ENCODE data around the gene DIP2C.

DNA sequence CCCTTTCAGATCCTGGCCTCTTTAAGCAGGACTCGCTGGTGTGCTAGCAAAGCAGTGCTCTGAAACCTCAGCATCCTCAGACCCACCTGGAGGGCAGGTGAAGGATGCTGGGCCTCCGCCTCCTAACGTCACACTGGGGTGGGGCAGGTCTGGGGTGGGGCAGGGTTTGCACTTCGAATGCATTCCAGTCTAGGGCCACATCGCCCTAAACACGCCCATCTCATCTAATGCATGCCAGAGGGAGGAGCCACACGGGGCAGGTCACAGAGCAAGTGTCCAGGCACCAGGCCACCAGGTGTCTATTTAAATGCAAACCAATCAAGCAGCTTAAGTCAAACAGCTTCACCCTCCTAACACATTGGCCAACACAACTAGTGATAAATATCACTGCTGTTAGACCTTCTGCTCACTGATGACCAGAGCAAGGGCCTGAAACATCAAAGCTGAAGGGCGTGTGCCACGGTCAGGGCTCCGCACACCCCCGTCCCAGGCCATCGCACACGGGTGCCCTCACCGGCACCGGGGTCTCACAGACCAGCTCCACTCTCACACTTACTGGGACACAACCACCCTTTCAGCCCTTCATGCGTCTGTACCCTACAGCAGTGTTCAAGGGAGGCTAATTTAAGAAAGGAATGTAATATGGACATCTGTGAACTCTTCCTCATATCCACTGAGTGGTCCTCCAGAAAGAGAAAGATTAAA lies 47.1 kb downstream of the DIP2C start:
- TF ChIP-seq, protein P1, sequence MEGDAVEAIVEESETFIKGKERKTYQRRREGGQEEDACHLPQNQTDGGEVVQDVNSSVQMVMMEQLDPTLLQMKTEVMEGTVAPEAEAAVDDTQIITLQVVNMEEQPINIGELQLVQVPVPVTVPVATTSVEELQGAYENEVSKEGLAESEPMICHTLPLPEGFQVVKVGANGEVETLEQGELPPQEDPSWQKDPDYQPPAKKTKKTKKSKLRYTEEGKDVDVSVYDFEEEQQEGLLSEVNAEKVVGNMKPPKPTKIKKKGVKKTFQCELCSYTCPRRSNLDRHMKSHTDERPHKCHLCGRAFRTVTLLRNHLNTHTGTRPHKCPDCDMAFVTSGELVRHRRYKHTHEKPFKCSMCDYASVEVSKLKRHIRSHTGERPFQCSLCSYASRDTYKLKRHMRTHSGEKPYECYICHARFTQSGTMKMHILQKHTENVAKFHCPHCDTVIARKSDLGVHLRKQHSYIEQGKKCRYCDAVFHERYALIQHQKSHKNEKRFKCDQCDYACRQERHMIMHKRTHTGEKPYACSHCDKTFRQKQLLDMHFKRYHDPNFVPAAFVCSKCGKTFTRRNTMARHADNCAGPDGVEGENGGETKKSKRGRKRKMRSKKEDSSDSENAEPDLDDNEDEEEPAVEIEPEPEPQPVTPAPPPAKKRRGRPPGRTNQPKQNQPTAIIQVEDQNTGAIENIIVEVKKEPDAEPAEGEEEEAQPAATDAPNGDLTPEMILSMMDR (IDR thresholded peaks at IDR 0.05) = no peak
- TF ChIP-seq POLR2A (IDR thresholded peaks at IDR 0.05) (no peak), POLR2AphosphoS5 (IDR thresholded peaks at IDR 0.05; ENCODE audit: insufficient read depth in 1 of 2, low read depth in 1 of 2) (no peak)
